Suppressor macrophage treated with lipopolysaccharide for 1 hour (primary cell): ENCODE measurements around the gene PHF21B.
A peak's percentile ranks its signal among the peaks of the same experiment; 100 is the strongest.

Source experiments
- DNase-seq, 3 donors: peaks; one replicate each; pipeline ENCODE4 v3.0.0-alpha.2; 2020 to 2022

PHF21B gene

GRCh38 chr22:44956840-44957767 is 52.7 kb downstream of the PHF21B start:
- DNase-seq: no peak

GRCh38 chr22:44955102-44955501 is 54.7 kb downstream of the PHF21B start:
- DNase-seq: no peak

- peak; percentile 6 to 35 (median 15) for DNase-seq
Observed at GRCh38 chr22:44954149-44954548, 55.7 kb downstream of the PHF21B start.

GRCh38 chr22:44952863-44953746 is 56.7 kb downstream of the PHF21B start:
- DNase-seq: no peak

GRCh38 chr22:44951510-44951816 is 58.3 kb downstream of the PHF21B start:
- no peak for DNase-seq

- no peak for DNase-seq
Observed at GRCh38 chr22:44950806-44951509, 58.8 kb downstream of the PHF21B start.

- DNase-seq: no peak
Observed at GRCh38 chr22:44947846-44948245, 62.0 kb downstream of the PHF21B start.

GRCh38 chr22:44947049-44947448 is 62.8 kb downstream of the PHF21B start:
- no peak for DNase-seq

- DNase-seq: no peak
Observed at GRCh38 chr22:44944883-44945601, 64.8 kb downstream of the PHF21B start.

GRCh38 chr22:44943701-44944324 is 66.0 kb downstream of the PHF21B start:
- DNase-seq: no peak

- DNase-seq: no peak
Observed at GRCh38 chr22:44942979-44943700, 66.7 kb downstream of the PHF21B start.

GRCh38 chr22:44942056-44942455 is 67.7 kb downstream of the PHF21B start:
- no peak for DNase-seq

- DNase-seq: no peak
Observed at GRCh38 chr22:44941207-44941606, 68.6 kb downstream of the PHF21B start.

GRCh38 chr22:44940130-44940529 is 69.7 kb downstream of the PHF21B start:
- DNase-seq: no peak

- no peak for DNase-seq
Observed at GRCh38 chr22:44939451-44939850, 70.4 kb downstream of the PHF21B start.

GRCh38 chr22:44938886-44939285 is 70.9 kb downstream of the PHF21B start:
- no peak for DNase-seq

- DNase-seq: no peak
Observed at GRCh38 chr22:44937216-44937615, 72.6 kb downstream of the PHF21B start.

- no peak for DNase-seq
Observed at GRCh38 chr22:44936201-44936600, 73.6 kb downstream of the PHF21B start.

GRCh38 chr22:44935724-44936123 is 74.1 kb downstream of the PHF21B start:
- no peak for DNase-seq

GRCh38 chr22:44934454-44934735 is 75.4 kb downstream of the PHF21B start:
- DNase-seq: no peak

GRCh38 chr22:44933666-44934453 is 75.9 kb downstream of the PHF21B start:
- DNase-seq: no peak
